HCT116 (cell line): ENCODE results near the gene DCDC2. TPM values are rescaled to one million over a fixed set of nuclear protein-coding genes. Genes with fewer than 3 reads are reported as not detected.

Experiments used
- ATAC-seq: fragments of 200-7000 bp; cut with Tn5 transposase; 2 replicates; pipeline ENCODE4 v1.9.1; 2020; ENCODE audit warnings: mild to moderate bottlenecking, moderate library complexity
- BruUV-seq: library from RNA; stranded (reverse); fragments of 400-500 nt; replicated peaks from 2 replicates; lab custom pipeline; 2021; lab: Mats Ljungman, UMichigan
- CTCF ChIA-PET: fragments of 300-600 bp; sonication (Branson Sonifier 250); formaldehyde crosslinking; loops from one replicate; lab custom pipeline; 2021; ENCODE audit warnings: antibody characterized with exemption; lab: Charles Lee
- POLR2A ChIA-PET: fragments of 300-600, 350-600 bp; sonication (Branson Sonifier 250); formaldehyde crosslinking; loops from one replicate; lab custom pipeline; 2021; ENCODE audit warnings: antibody characterized with exemption; lab: Charles Lee
- RAD21 ChIA-PET, 2 experiments: fragments of 300-600 bp; sonication (Branson Sonifier 250); formaldehyde crosslinking; loops; one replicate each; lab custom pipeline; 2023; ENCODE audit warnings: low total read pairs in 2 of 2; ENCODE audit not compliant: uncharacterized antibody in 2 of 2, unreplicated experiment in 2 of 2, low non-redundant PET in 1 of 2; lab: Charles Lee
- DNase-seq: peaks from one replicate; pipeline ENCODE4 v3.0.0-alpha.2; 2010; ENCODE audit warnings: low read depth, low spot score
- H2AFZ ChIP-seq: fragments of 200-600 bp; shearing (Covaris generic), sonication (generic); 2 replicates; pipeline ENCODE4 v1.6.1; 2017; ENCODE audit warnings: low read depth, mixed run types, mixed read lengths, antibody characterized with exemption, low read length; ENCODE audit not compliant: poor library complexity, severe bottlenecking
- H3K27ac ChIP-seq: 2 replicates; pipeline ENCODE4 v1.5.1; 2012; ENCODE audit warnings: low read depth, low read length
- H3K27me3 ChIP-seq: fragments of 200-600 bp; sonication (generic); 2 replicates; pipeline ENCODE4 v1.6.1; 2016; ENCODE audit warnings: mixed run types, low read length, mixed read lengths; ENCODE audit not compliant: insufficient read depth
- H3K36me3 ChIP-seq, 2 experiments: fragments of 200-500 bp in 1 of 2; fragments of 200-600 bp in 1 of 2; sonication (Bioruptor generic) in 1 of 2; sonication (generic) in 1 of 2; 2 replicates each; pipeline versions ENCODE4 v1.5.1 to v1.6.1; 2014 to 2016; ENCODE audit warnings: low read length in 2 of 2, inconsistent platforms in 1 of 2, mixed read lengths in 1 of 2, mixed run types in 1 of 2; ENCODE audit not compliant: insufficient read depth in 2 of 2, control insufficient read depth in 1 of 2
- H3K4me1 ChIP-seq, 2 experiments: fragments of 200-600 bp in 1 of 2; sonication (generic) in 1 of 2; 2 replicates each; pipeline versions ENCODE4 v1.5.1 to v1.6.1; 2012 to 2017; ENCODE audit warnings: low read length in 2 of 2, inconsistent platforms in 1 of 2, mild to moderate bottlenecking in 1 of 2, mixed read lengths in 1 of 2, mixed run types in 1 of 2, moderate library complexity in 1 of 2; ENCODE audit not compliant: insufficient read depth in 2 of 2, control insufficient read depth in 1 of 2
- H3K4me2 ChIP-seq: fragments of 200-600 bp; sonication (generic); 2 replicates; pipeline ENCODE4 v1.6.1; 2017; ENCODE audit warnings: mixed run types, low read length, mixed read lengths
- H3K4me3 ChIP-seq, 2 experiments: fragments of 200-600 bp in 1 of 2; sonication (generic) in 1 of 2; replicated peaks in 1 of 2; 2 replicates each; pipeline ENCODE4 v1.5.1; 2011 to 2016; ENCODE audit warnings: low read length in 2 of 2, control low read depth in 1 of 2, low read depth in 1 of 2, mild to moderate bottlenecking in 1 of 2, mixed read lengths in 1 of 2, mixed run types in 1 of 2
- H3K79me2 ChIP-seq: fragments of 200-600 bp; sonication (generic); 2 replicates; pipeline ENCODE4 v1.6.1; 2017; ENCODE audit warnings: mild to moderate bottlenecking, mixed run types, low read length, moderate library complexity, mixed read lengths; ENCODE audit not compliant: insufficient read depth
- H3K9ac ChIP-seq: fragments of 200-600 bp; sonication (generic); 2 replicates; pipeline ENCODE4 v1.6.1; 2016; ENCODE audit warnings: low read length, mixed read lengths
- H3K9me2 ChIP-seq: fragments of 200-600 bp; sonication (generic), shearing (Covaris generic); 2 replicates; pipeline ENCODE4 v1.6.1; 2017; ENCODE audit warnings: mixed run types, mild to moderate bottlenecking, moderate library complexity; ENCODE audit not compliant: insufficient read depth
- H3K9me3 ChIP-seq, 2 experiments: fragments of 200-500 bp in 1 of 2; fragments of 200-600 bp in 1 of 2; sonication (Bioruptor generic) in 1 of 2; sonication (generic) in 1 of 2; 2 replicates each; pipeline ENCODE4 v1.6.1; 2014 to 2017; ENCODE audit warnings: low read length in 2 of 2, mixed read lengths in 2 of 2, inconsistent platforms in 1 of 2, low read depth in 1 of 2, mild to moderate bottlenecking in 1 of 2, mixed run types in 1 of 2, moderate library complexity in 1 of 2; ENCODE audit not compliant: control insufficient read depth in 1 of 2, insufficient read depth in 1 of 2
- H4K20me1 ChIP-seq: fragments of 200-600 bp; sonication (generic), shearing (Covaris generic); 2 replicates; pipeline ENCODE4 v1.6.1; 2017; ENCODE audit warnings: mixed run types, mild to moderate bottlenecking, moderate library complexity; ENCODE audit not compliant: insufficient read depth
- CTCF ChIP-seq, 3 experiments: fragments of 200-600 bp in 1 of 3; sonication (generic) in 1 of 3; IDR thresholded peaks in 2 of 3; conservative IDR thresholded peaks in 1 of 3; 2 replicates each; pipeline ENCODE4 v1.5.1; 2012 to 2017; ENCODE audit warnings: low read depth in 2 of 3, low read length in 2 of 3, antibody characterized with exemption in 1 of 3, borderline replicate concordance in 1 of 3, control low read depth in 1 of 3, mild to moderate bottlenecking in 1 of 3, mixed read lengths in 1 of 3, mixed run types in 1 of 3, moderate library complexity in 1 of 3; ENCODE audit not compliant: insufficient read depth in 1 of 3
- EGR1 ChIP-seq: IDR thresholded peaks from 2 replicates; pipeline ENCODE4 v1.6.1; 2012; ENCODE audit warnings: low read depth
- ELF1 ChIP-seq: IDR thresholded peaks from 2 replicates; pipeline ENCODE4 v1.6.1; 2012; ENCODE audit warnings: low read depth, borderline replicate concordance
- EZH2 ChIP-seq: fragments of 200-600 bp; sonication (generic); IDR thresholded peaks from 2 replicates; pipeline ENCODE4 v1.6.1; 2017; ENCODE audit warnings: antibody characterized with exemption, mixed run types
- JUND ChIP-seq: IDR thresholded peaks from 2 replicates; pipeline ENCODE4 v1.6.1; 2012
- POLR2AphosphoS5 ChIP-seq: IDR thresholded peaks from 2 replicates; pipeline ENCODE4 v1.6.1; 2011; ENCODE audit warnings: mild to moderate bottlenecking, low read depth, low read length, moderate library complexity
- SIN3A ChIP-seq: IDR thresholded peaks from 2 replicates; pipeline ENCODE4 v1.6.1; 2012; ENCODE audit warnings: low read depth
- SP1 ChIP-seq: IDR thresholded peaks from 2 replicates; pipeline ENCODE4 v1.6.1; 2012; ENCODE audit warnings: low read depth
- TCF7L2 ChIP-seq: IDR thresholded peaks from 2 replicates; pipeline ENCODE4 v1.7.0; 2011; ENCODE audit warnings: borderline replicate concordance, inconsistent platforms; ENCODE audit not compliant: insufficient read depth, insufficient read length; ENCODE audit errors: extremely low read depth
- ZNF274 ChIP-seq: fragments of 200-500 bp; sonication (Bioruptor generic); IDR thresholded peaks from 2 replicates; pipeline ENCODE4 v1.6.1; 2014; ENCODE audit warnings: mild to moderate bottlenecking, low read depth, low read length, inconsistent platforms
- intact Hi-C: fragments of 100-400 bp; cut with micrococcal nuclease; formaldehyde crosslinking; loops from 2 replicates; pipeline ENCODE4 v1.10.0; 2022
- total RNA-seq: library from RNA; stranded (reverse); gene quantifications from one replicate; pipeline ENCODE4 v1.2.1, GENCODE V29; 2021; ENCODE audit not compliant: unreplicated experiment

The DCDC2 gene
- total RNA-seq, 1 experiment from 2014 or later = 0.17 TPM

GRCh38 chr6:24148154-24148570, 209.7 kb downstream of the DCDC2 start:
- Histone ChIP-seq H3K36me3 (no peaks in the 10 kb centered on the region), H3K9me3 (no peaks in the 10 kb centered on the region), H3K9ac (no peak overlapping the region), H3K79me2 (no peaks in the 10 kb centered on the region), H3K27ac (no peak overlapping the region), H3K4me3 (no peak overlapping the region), H3K4me2 (no peak overlapping the region), H2AFZ (no peak overlapping the region), H3K27me3 (no peaks in the 10 kb centered on the region), H4K20me1 (no peaks in the 10 kb centered on the region), H3K9me2 (no peaks in the 10 kb centered on the region), H3K4me1 (no peaks in the 10 kb centered on the region)
- no peak for DNase-seq
- ChIA-PET RAD21 (no interaction called here), CTCF (no interaction called here), POLR2A (no interaction called here)
- no TSS peak for BruUV-seq
- TF ChIP-seq CTCF (IDR thresholded peaks at IDR 0.05 in 2 of 3, conservative IDR thresholded peaks at IDR 0.05 in 1 of 3; ENCODE audit: borderline replicate concordance in 1 of 3, insufficient read depth in 1 of 3, low read depth in 2 of 3, low read length in 2 of 3) (no peak), ZNF274 (no peak), EZH2 (no peak)
- no peak for ATAC-seq
- intact Hi-C loops = no loop called here

- H3K79me2 ChIP-seq = no peaks in the 10 kb centered on the region
- H3K9ac ChIP-seq = no peak overlapping the region
- TF ChIP-seq EGR1 = no peak
- TF ChIP-seq CTCF (IDR thresholded peaks at IDR 0.05 in 2 of 3, conservative IDR thresholded peaks at IDR 0.05 in 1 of 3; ENCODE audit: borderline replicate concordance in 1 of 3, insufficient read depth in 1 of 3, low read depth in 2 of 3, low read length in 2 of 3) = no peak
- no peak for TF ChIP-seq SIN3A
- no peak for TF ChIP-seq EZH2
- TF ChIP-seq SP1 = no peak
- no peak for TF ChIP-seq ELF1
- TF ChIP-seq POLR2AphosphoS5 = no peak
- no peak for TF ChIP-seq ZNF274
- no peak for TF ChIP-seq TCF7L2
- no peak for TF ChIP-seq JUND
- ATAC-seq (no peak), DNase-seq (no peak)
- H3K27me3 ChIP-seq = no peaks in the 10 kb centered on the region
- ChIA-PET POLR2A (no interaction called here), CTCF (no interaction called here), RAD21 (no interaction called here)
- H2AFZ ChIP-seq = no peak overlapping the region
- H4K20me1 ChIP-seq = no peaks in the 10 kb centered on the region
- H3K9me2 ChIP-seq = no peaks in the 10 kb centered on the region
- BruUV-seq = no TSS peak
- intact Hi-C loops = no loop called here
- no peak overlapping the region for H3K27ac ChIP-seq
- H3K4me2 ChIP-seq = no peak overlapping the region
- no peaks in the 10 kb centered on the region for H3K9me3 ChIP-seq
- H3K36me3 ChIP-seq = no peaks in the 10 kb centered on the region
- no peak overlapping the region for H3K4me3 ChIP-seq
- no peaks in the 10 kb centered on the region for H3K4me1 ChIP-seq
These were observed 210.2 kb downstream of the DCDC2 start for GRCh38 chr6:24147511-24148153.
